ENCODE results near the gene PTGDS.

DNA sequence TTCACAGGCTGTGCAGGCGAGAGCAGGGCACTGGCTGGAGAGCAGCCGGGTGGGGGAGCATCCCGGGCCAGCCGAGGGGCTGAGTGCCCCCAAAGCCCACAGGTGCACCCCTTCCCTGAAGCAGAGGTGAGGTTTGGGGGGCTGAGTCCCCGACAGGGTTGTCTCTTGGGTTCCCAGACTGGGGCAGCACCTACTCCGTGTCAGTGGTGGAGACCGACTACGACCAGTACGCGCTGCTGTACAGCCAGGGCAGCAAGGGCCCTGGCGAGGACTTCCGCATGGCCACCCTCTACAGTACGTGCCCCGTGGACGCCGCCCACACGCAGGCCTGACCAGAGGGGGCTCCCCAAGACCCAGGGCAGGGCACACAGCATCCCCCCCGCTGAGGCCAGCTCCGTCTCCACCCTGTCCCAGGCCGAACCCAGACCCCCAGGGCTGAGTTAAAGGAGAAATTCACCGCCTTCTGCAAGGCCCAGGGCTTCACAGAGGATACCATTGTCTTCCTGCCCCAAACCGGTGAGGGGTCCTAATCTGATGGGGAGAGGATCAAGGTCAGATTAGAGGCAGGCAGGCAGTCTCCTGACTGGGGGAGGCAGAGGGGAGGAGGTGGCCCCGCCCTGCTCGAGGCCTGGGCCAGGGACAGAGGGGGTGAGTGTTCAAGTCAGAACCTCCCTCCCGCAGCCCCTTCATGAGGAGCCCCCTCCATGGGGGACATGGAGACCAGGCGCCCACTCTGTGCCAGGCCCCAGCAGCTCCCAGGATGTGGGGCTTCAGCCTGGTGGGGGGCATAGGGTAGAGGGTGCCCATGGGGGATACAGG is 2.7 kb downstream of the PTGDS start:
- TF ChIP-seq, protein P1, sequence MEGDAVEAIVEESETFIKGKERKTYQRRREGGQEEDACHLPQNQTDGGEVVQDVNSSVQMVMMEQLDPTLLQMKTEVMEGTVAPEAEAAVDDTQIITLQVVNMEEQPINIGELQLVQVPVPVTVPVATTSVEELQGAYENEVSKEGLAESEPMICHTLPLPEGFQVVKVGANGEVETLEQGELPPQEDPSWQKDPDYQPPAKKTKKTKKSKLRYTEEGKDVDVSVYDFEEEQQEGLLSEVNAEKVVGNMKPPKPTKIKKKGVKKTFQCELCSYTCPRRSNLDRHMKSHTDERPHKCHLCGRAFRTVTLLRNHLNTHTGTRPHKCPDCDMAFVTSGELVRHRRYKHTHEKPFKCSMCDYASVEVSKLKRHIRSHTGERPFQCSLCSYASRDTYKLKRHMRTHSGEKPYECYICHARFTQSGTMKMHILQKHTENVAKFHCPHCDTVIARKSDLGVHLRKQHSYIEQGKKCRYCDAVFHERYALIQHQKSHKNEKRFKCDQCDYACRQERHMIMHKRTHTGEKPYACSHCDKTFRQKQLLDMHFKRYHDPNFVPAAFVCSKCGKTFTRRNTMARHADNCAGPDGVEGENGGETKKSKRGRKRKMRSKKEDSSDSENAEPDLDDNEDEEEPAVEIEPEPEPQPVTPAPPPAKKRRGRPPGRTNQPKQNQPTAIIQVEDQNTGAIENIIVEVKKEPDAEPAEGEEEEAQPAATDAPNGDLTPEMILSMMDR (IDR thresholded peaks at IDR 0.05; ENCODE audit: borderline replicate concordance, extremely low read depth, low read length, poor library complexity, severe bottlenecking) = no peak
- no peak for TF ChIP-seq EZH2 (IDR thresholded peaks at IDR 0.05; ENCODE audit: borderline replicate concordance, low read depth, low read length, severe bottlenecking)

Data from DND-41 (cell line).